Transverse colon (tissue), 4 donors: ENCODE results near the gene MYBPC2. TPM values are rescaled to one million over a fixed set of nuclear protein-coding genes. Genes with fewer than 3 reads are reported as not detected.
A peak's percentile ranks its signal among the peaks of the same experiment; 100 is the strongest.

Experiments used
- DNase-seq: peaks from one replicate; pipeline ENCODE4 v3.0.0-alpha.2; 2019
- H3K27ac ChIP-seq, 4 donors: fragments of 200-600 bp; sonication (generic); 2 replicates each; pipeline ENCODE4 v1.5.1; 2016 to 2018; ENCODE audit warnings: inconsistent platforms in 4 of 4
- H3K27me3 ChIP-seq: fragments of 200-600 bp; sonication (generic); 2 replicates; pipeline ENCODE4 v1.5.1; 2017; ENCODE audit warnings: inconsistent platforms
- H3K36me3 ChIP-seq, 4 donors: fragments of 200-600 bp; sonication (generic); 2 replicates each; pipeline ENCODE4 v1.5.1; 2017 to 2019; ENCODE audit warnings: inconsistent platforms in 4 of 4
- H3K4me1 ChIP-seq, 4 donors: fragments of 200-600 bp; sonication (generic); 2 replicates each; pipeline ENCODE4 v1.5.1; 2017 to 2020; ENCODE audit warnings: inconsistent platforms in 4 of 4
- H3K4me3 ChIP-seq, 4 donors: fragments of 200-600 bp; sonication (generic); 1 replicate in 1 of 4; 2 replicates in 3 of 4; pipeline versions ENCODE4 v1.5.1 to v1.6.1; 2017 to 2019; ENCODE audit warnings: inconsistent platforms in 4 of 4
- H3K9me3 ChIP-seq, 2 donors: fragments of 200-600 bp; sonication (generic); 2 replicates each; pipeline ENCODE4 v1.5.1; 2017 to 2019; ENCODE audit warnings: inconsistent platforms in 2 of 2
- CTCF ChIP-seq, 5 experiments: fragments of 200-600 bp in 3 of 5; fragments of 450-650 bp in 2 of 5; sonication (generic) in 3 of 5; IDR thresholded peaks; 1 replicate in 2 of 5; 2 replicates in 3 of 5; pipeline ENCODE4 v1.5.1; 2016 to 2017; ENCODE audit warnings: antibody characterized with exemption in 5 of 5, inconsistent platforms in 3 of 5, mild to moderate bottlenecking in 2 of 5, moderate library complexity in 1 of 5
- EP300 ChIP-seq: sonication (generic); formaldehyde crosslinking; IDR thresholded peaks from one replicate; pipeline ENCODE4 v1.6.1; 2017; ENCODE audit warnings: antibody characterized with exemption, low read depth
- POLR2A ChIP-seq: fragments of 450-650 bp; IDR thresholded peaks from one replicate; pipeline ENCODE4 v1.6.1; 2016; ENCODE audit warnings: antibody characterized with exemption, mild to moderate bottlenecking, moderate library complexity
- POLR2AphosphoS5 ChIP-seq, 3 donors: sonication (generic); formaldehyde crosslinking; IDR thresholded peaks; one replicate each; pipeline ENCODE4 v1.6.1; 2016; ENCODE audit warnings: antibody characterized with exemption in 3 of 3
- WGBS, 2 donors: methylation state at CpG; one replicate each; pipeline ENCODE4 v1.1.5; 2018; ENCODE audit warnings: low coverage in 1 of 2; 5-methylcytosine and 5-hydroxymethylcytosine counted together
- in situ Hi-C, 4 donors: fragments of 200-750 bp; cut with MboI; loops; one replicate each; pipeline versions ENCODE4 v1.15.0 to v1.15.1; 2017; ENCODE audit warnings: low sequenced_read_pairs in 3 of 4, low pct_ligation_motif_present in 1 of 4, low pct_unique_long_range_greater_than_20kb in 1 of 4
- intact Hi-C: fragments of 100-400 bp; cut with DNase I; formaldehyde crosslinking; loops from one replicate; pipeline ENCODE4 v1.15.1; 2023; ENCODE audit warnings: low total_unique reads
- total RNA-seq, 4 donors: library from RNA; depleted of rRNA; stranded (reverse); fragments of >200 nt; gene quantifications; one replicate each; pipeline ENCODE4 v1.1.0, GENCODE V29; 2016

Gene MYBPC2
- total RNA-seq, 4 donors from 2014 or later, result 0.16 to 0.41 TPM; not detected in 2

- H3K9me3 ChIP-seq, result no peaks in the 10 kb centered on the region
- H3K4me3 ChIP-seq, result no peak overlapping the region
- WGBS, 2 donors, result 86 to 96% methylated on average over 2 to 18 of the region's 19 CpGs
- H3K4me1 ChIP-seq, result peaks cover 0 to 17% (median 7%) of the 10 kb centered on the region in 4 donors
- no peak for DNase-seq
- intact Hi-C loops, result no loop called here
- in situ Hi-C loops, result no loop called here
- H3K36me3 ChIP-seq, result no peaks in the 10 kb centered on the region
- H3K27me3 ChIP-seq, result no peaks in the 10 kb centered on the region
- no peak for TF ChIP-seq CTCF (IDR thresholded peaks at IDR 0.05)
- no peak for TF ChIP-seq POLR2AphosphoS5 (IDR thresholded peaks at IDR 0.05)
- TF ChIP-seq POLR2A, result no peak
- TF ChIP-seq EP300, result no peak
- H3K27ac ChIP-seq, result no peak overlapping the region
These were observed 25.9 kb upstream of the MYBPC2 start for GRCh38 chr19:50406829-50407228.

- in situ Hi-C loops, result no loop called here
- Histone ChIP-seq H3K9me3 (no peaks in the 10 kb centered on the region), H3K27me3 (no peaks in the 10 kb centered on the region), H3K27ac (peak overlapping the region in 1 of 4 donors; percentile 80), H3K4me1 (peaks cover 0 to 17% (median 7%) of the 10 kb centered on the region in 4 donors), H3K36me3 (no peaks in the 10 kb centered on the region), H3K4me3 (no peak overlapping the region)
- WGBS, 2 donors, result 96% methylated on average over 13 of the region's 17 CpGs; no CpG with 5 or more reads in 1 of the 2 donors
- DNase-seq, result no peak
- TF ChIP-seq POLR2A (no peak), CTCF (IDR thresholded peaks at IDR 0.05) (no peak), POLR2AphosphoS5 (IDR thresholded peaks at IDR 0.05) (no peak), EP300 (no peak)
- intact Hi-C loops, result no loop called here
These were observed 23.3 kb upstream of the MYBPC2 start for GRCh38 chr19:50409347-50409746.

DNA sequence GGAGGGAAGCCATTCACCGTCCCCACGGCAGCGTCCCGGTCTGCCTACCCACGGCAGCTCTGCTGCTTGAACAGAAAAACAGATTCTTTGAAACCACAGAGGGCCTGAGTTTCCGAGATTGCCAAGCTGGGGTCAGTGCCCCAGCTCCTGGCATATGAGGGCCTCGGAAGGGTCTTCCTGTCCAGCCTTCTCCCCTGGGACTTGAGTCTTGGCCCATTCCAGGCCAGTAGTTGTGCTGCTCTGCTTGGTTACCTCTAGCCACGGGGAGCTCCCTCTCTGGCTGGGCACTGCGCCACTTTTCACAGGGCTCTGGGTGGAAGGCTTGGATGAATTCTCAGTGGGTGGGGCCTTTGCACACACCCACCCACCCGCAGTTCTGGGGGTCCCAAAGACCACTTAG, 22.6 kb upstream of the MYBPC2 start:
- Histone ChIP-seq H3K4me3 (no peak overlapping the region), H3K27me3 (no peaks in the 10 kb centered on the region), H3K9me3 (no peaks in the 10 kb centered on the region), H3K27ac (peak overlapping the region; percentile 58 to 80 (median 64)), H3K36me3 (no peaks in the 10 kb centered on the region), H3K4me1 (peaks cover 3 to 24% (median 7%) of the 10 kb centered on the region in 4 donors)
- intact Hi-C loops, result no loop called here
- no peak for DNase-seq
- 78% methylated on average over 10 of the region's 10 CpGs; no CpG with 5 or more reads in 1 of the 2 donors for WGBS, 2 donors
- TF ChIP-seq POLR2AphosphoS5 (IDR thresholded peaks at IDR 0.05) (no peak), CTCF (IDR thresholded peaks at IDR 0.05) (no peak), POLR2A (no peak), EP300 (no peak)
- in situ Hi-C loops, result no loop called here

DNA sequence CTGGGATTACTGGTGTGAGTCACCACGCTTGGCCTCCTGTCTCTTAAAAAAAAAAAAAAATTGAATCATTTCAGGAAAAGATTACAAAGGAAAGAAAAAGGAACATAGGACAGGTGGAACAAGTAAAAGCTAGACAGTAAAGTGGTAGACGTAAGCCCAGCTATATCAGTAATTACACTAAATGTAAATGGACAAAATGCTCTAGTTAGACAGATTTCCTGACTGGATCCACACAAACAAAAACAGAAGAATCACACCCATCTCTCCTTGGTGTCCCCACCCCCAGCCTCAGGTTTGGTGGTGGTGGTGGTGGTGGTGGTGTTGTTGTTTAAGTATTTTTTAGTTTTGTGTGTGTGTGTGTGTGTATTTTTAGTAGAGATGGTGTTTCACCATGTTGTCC, 20.3 kb upstream of the MYBPC2 start:
- in situ Hi-C loops, result no loop called here
- TF ChIP-seq EP300 (no peak), CTCF (IDR thresholded peaks at IDR 0.05) (no peak), POLR2AphosphoS5 (IDR thresholded peaks at IDR 0.05) (no peak), POLR2A (no peak)
- Histone ChIP-seq H3K4me3 (no peak overlapping the region), H3K36me3 (no peaks in the 10 kb centered on the region), H3K4me1 (peaks cover 3 to 42% (median 18%) of the 10 kb centered on the region in 4 donors), H3K9me3 (no peaks in the 10 kb centered on the region), H3K27ac (no peak overlapping the region), H3K27me3 (peaks cover 8% of the 10 kb centered on the region)
- DNase-seq, result no peak
- WGBS, 2 donors, result 91 to 100% methylated on average over 2 of the region's 2 CpGs
- intact Hi-C loops, result no loop called here
